ENCODE data around the gene GGTLC1.
"Not testable (repeated sequence)": the region's sequence is repeated elsewhere in the genome, so short reads cannot be mapped to it uniquely, and the experiment has no call there.

GRCh38 chr20:23984476-23985023 lies 4.0 kb downstream of the GGTLC1 start:
- TF ChIP-seq CTCF (IDR thresholded peaks at IDR 0.05), result peak in 5 of 12 donors; percentile 13 to 46 (median 23)
- TF ChIP-seq POLR2A (IDR thresholded peaks at IDR 0.05), result not testable (repeated sequence)

All from heart left ventricle (tissue), 13 donors.